B cell (primary cell): ENCODE data around the gene WASF3. TPM values are rescaled to one million over a fixed set of nuclear protein-coding genes. Genes with fewer than 3 reads are reported as not detected.

Source experiments
- ATAC-seq: fragments of 200-7000 bp; cut with Tn5 transposase; one replicate; pipeline ENCODE4 v1.10.0; 2021; ENCODE audit warnings: low read depth, mild to moderate bottlenecking, moderate number of reproducible peaks, moderate library complexity
- CTCF ChIA-PET: fragments of 350-600 bp; sonication (Branson Sonifier 250); formaldehyde crosslinking; loops from one replicate; lab custom pipeline; 2021; ENCODE audit warnings: antibody characterized with exemption, inconsistent platforms; lab: Charles Lee
- POLR2A ChIA-PET: fragments of 350-600 bp; sonication (Branson Sonifier 250); formaldehyde crosslinking; loops from one replicate; lab custom pipeline; 2021; ENCODE audit warnings: antibody characterized with exemption; lab: Charles Lee
- DNase-seq: peaks from one replicate; pipeline ENCODE4 v3.0.0; 2013
- H2AFZ ChIP-seq: 2 replicates; pipeline ENCODE4 v1.6.1; 2012; ENCODE audit warnings: mild to moderate bottlenecking, low read depth, low read length; ENCODE audit not compliant: insufficient read depth, poor library complexity, severe bottlenecking
- H3K27ac ChIP-seq, 2 donors: 1 replicate in 1 of 2; 2 replicates in 1 of 2; pipeline ENCODE4 v1.5.1; 2012 to 2013; ENCODE audit warnings: low read length in 2 of 2, mild to moderate bottlenecking in 2 of 2, moderate library complexity in 1 of 2
- H3K27me3 ChIP-seq, 4 experiments: fragments of 200-600 bp in 1 of 4; sonication (generic) in 1 of 4; replicated peaks in 1 of 4; 1 replicate in 2 of 4; 2 replicates in 2 of 4; pipeline versions ENCODE4 v1.6.1 to v1.7.0; 2013 to 2016; ENCODE audit warnings: low read length in 3 of 4, mild to moderate bottlenecking in 2 of 4, mixed read lengths in 1 of 4, moderate library complexity in 1 of 4; ENCODE audit not compliant: insufficient read depth in 4 of 4, control insufficient read depth in 3 of 4; ENCODE audit errors: control extremely low read depth in 1 of 4
- H3K36me3 ChIP-seq, 2 experiments: replicated peaks in 1 of 2; 1 replicate in 1 of 2; 2 replicates in 1 of 2; pipeline versions ENCODE4 v1.6.1 to v1.7.1; 2013; ENCODE audit warnings: low read length in 1 of 2; ENCODE audit not compliant: insufficient read depth in 2 of 2, control insufficient read depth in 1 of 2; ENCODE audit errors: control extremely low read depth in 1 of 2, extremely low read depth in 1 of 2
- H3K4me1 ChIP-seq, 2 donors: fragments of 200-600 bp in 1 of 2; sonication (generic) in 1 of 2; 1 replicate in 1 of 2; 2 replicates in 1 of 2; pipeline versions ENCODE4 v1.5.1 to v1.6.1; 2013 to 2017; ENCODE audit warnings: low read length in 2 of 2; ENCODE audit not compliant: control insufficient read depth in 2 of 2, insufficient read depth in 2 of 2
- H3K4me2 ChIP-seq: replicated peaks from 2 replicates; pipeline ENCODE3; 2012; ENCODE audit warnings: mild to moderate bottlenecking, low read depth, low read length; ENCODE audit not compliant: poor library complexity, severe bottlenecking
- H3K4me3 ChIP-seq, 5 experiments: fragments of 200-600 bp in 1 of 5; sonication (generic) in 1 of 5; 1 replicate in 3 of 5; 2 replicates in 2 of 5; pipeline versions ENCODE4 v1.5.1 to v1.7.0; 2011 to 2016; ENCODE audit warnings: low read length in 4 of 5, mild to moderate bottlenecking in 4 of 5, low read depth in 2 of 5, control low read depth in 1 of 5, moderate library complexity in 1 of 5; ENCODE audit not compliant: insufficient read depth in 1 of 5; ENCODE audit errors: control extremely low read depth in 1 of 5, extremely low read depth in 1 of 5
- H3K79me2 ChIP-seq: fragments of 200-600 bp; sonication (generic); one replicate; pipeline ENCODE4 v1.6.0; 2016; ENCODE audit warnings: low read length; ENCODE audit not compliant: control insufficient read depth, insufficient read depth
- H3K9ac ChIP-seq: fragments of 200-600 bp; sonication (generic); 2 replicates; pipeline ENCODE4 v1.6.1; 2017; ENCODE audit warnings: mild to moderate bottlenecking, low read length, moderate library complexity
- H3K9me3 ChIP-seq, 3 donors: one replicate each; pipeline versions ENCODE4 v1.6.1 to v1.7.1; 2013; ENCODE audit warnings: low read length in 2 of 3; ENCODE audit not compliant: control insufficient read depth in 2 of 3, insufficient read depth in 1 of 3; ENCODE audit errors: control extremely low read depth in 1 of 3
- H4K20me1 ChIP-seq: 2 replicates; pipeline ENCODE4 v1.6.0; 2012; ENCODE audit warnings: mild to moderate bottlenecking, low read length; ENCODE audit not compliant: insufficient read depth, control insufficient read depth, poor library complexity, severe bottlenecking
- H3K27ac Mint-ChIP-seq: one replicate; pipeline ENCODE4 v1.8.0; 2021; ENCODE audit warnings: mixed read lengths
- H3K27me3 Mint-ChIP-seq: one replicate; pipeline ENCODE4 v1.8.0; 2021; ENCODE audit warnings: mixed read lengths
- H3K4me1 Mint-ChIP-seq: one replicate; pipeline ENCODE4 v1.8.0; 2021; ENCODE audit warnings: mixed read lengths
- H3K4me3 Mint-ChIP-seq: one replicate; pipeline ENCODE4 v1.8.0; 2021; ENCODE audit warnings: mixed read lengths
- H3K9me3 Mint-ChIP-seq: one replicate; pipeline ENCODE4 v1.8.0; 2022; ENCODE audit warnings: mixed read lengths; ENCODE audit not compliant: insufficient read depth
- EZH2 ChIP-seq: IDR thresholded peaks from 2 replicates; pipeline ENCODE4 v1.6.1; 2012; ENCODE audit warnings: borderline replicate concordance, low read depth, mild to moderate bottlenecking, moderate library complexity, low read length; ENCODE audit not compliant: insufficient read depth, poor library complexity, severe bottlenecking
- WGBS: methylation state at CpG from one replicate; pipeline ENCODE4 v1.1.5; 2013; ENCODE audit warnings: missing lambda C conversion rate; ENCODE audit not compliant: insufficient coverage; 5-methylcytosine and 5-hydroxymethylcytosine counted together
- intact Hi-C: fragments of 100-400 bp; cut with micrococcal nuclease; formaldehyde crosslinking; loops from one replicate; pipeline ENCODE4 v1.10.0; 2022
- polyA plus RNA-seq: library from polyadenylated mRNA; depleted of rRNA; stranded (reverse); fragments of >200 nt; gene quantifications from 2 replicates; pipeline ENCODE4 v1.2.3, GENCODE V29; 2012
- total RNA-seq, 2 donors: library from RNA; stranded (reverse); fragments of 120-200 nt in 1 of 2; gene quantifications; 1 replicate in 1 of 2; 2 replicates in 1 of 2; pipeline versions ENCODE4 v1.2.3 to v1.2.4, GENCODE V29; 2013 to 2022
- TF ChIP-seq, protein P1 (sequence below): fragments of 200-600 bp; IDR thresholded peaks from one replicate; pipeline ENCODE4 v1.8.0; 2022; ENCODE audit warnings: antibody characterized with exemption, mild to moderate bottlenecking

The WASF3 gene
- total and polyA plus RNA-seq, 2 donors (not counting 1 experiment from before 2014, with no cell fraction given): 0.18 to 0.89 TPM

DNA sequence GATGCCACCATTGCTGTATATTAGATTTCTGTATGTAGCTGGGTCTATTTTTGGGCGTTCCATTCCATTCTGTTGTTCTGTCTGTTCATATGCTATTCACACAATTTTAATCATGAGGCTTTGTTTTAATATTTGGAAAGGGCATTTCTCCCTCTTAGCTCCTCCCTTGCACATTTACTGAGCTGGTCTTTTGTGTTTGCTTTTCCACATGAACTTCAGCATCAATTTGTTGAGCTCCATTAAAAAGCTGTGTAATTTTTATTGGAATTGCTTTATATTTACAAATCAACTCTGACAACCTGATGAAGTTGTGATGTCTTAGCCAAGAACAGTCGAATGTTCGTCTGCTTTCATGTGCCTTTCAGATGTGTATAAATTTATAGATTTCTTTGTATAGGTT is 14.0 kb downstream of the WASF3 start:
- H3K27me3 Mint-ChIP-seq: peaks cover 19% of the 10 kb centered on the region

DNA sequence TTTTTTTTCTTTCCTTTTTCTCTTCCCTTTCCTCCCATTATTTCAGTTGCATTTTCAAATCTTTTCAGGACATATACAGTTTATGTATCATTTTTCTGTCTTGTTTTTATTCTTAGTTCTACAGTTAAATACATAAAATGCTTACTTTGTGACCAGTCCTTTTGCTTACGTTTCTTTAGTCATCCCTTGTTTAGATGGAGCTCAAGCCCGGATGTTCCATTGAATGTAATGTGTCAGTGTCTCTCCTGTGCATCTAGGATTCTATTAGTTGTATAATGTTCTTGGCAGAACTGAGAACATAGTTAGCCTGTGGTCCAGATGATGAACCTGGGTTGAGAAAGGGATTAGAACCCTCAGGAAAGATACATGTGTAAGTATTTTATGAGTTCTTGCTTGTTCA is 17.8 kb downstream of the WASF3 start:
- peaks cover 6% of the 10 kb centered on the region for H3K9me3 Mint-ChIP-seq
- TF ChIP-seq, protein P1, sequence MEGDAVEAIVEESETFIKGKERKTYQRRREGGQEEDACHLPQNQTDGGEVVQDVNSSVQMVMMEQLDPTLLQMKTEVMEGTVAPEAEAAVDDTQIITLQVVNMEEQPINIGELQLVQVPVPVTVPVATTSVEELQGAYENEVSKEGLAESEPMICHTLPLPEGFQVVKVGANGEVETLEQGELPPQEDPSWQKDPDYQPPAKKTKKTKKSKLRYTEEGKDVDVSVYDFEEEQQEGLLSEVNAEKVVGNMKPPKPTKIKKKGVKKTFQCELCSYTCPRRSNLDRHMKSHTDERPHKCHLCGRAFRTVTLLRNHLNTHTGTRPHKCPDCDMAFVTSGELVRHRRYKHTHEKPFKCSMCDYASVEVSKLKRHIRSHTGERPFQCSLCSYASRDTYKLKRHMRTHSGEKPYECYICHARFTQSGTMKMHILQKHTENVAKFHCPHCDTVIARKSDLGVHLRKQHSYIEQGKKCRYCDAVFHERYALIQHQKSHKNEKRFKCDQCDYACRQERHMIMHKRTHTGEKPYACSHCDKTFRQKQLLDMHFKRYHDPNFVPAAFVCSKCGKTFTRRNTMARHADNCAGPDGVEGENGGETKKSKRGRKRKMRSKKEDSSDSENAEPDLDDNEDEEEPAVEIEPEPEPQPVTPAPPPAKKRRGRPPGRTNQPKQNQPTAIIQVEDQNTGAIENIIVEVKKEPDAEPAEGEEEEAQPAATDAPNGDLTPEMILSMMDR: no peak
- no peak for TF ChIP-seq EZH2
- no peak overlapping the region for H2AFZ ChIP-seq
- H3K4me1 ChIP-seq: no peaks in the 10 kb centered on the region
- peaks cover 0 to 8% (median 0%) of the 10 kb centered on the region in 3 donors for H3K9me3 ChIP-seq
- H3K27me3 ChIP-seq: no peaks in the 10 kb centered on the region
- ATAC-seq (no peak), DNase-seq (no peak)
- H3K27me3 Mint-ChIP-seq: peaks cover 13% of the 10 kb centered on the region
- POLR2A ChIA-PET: no interaction called here
- CTCF ChIA-PET: no interaction called here
- no peaks in the 10 kb centered on the region for H3K36me3 ChIP-seq
- H3K27ac ChIP-seq: no peak overlapping the region
- H3K4me2 ChIP-seq: no peak overlapping the region
- no peak overlapping the region for H3K27ac Mint-ChIP-seq
- no peaks in the 10 kb centered on the region for H4K20me1 ChIP-seq
- intact Hi-C loops: no loop called here
- no peaks in the 10 kb centered on the region for H3K4me1 Mint-ChIP-seq
- no peak overlapping the region for H3K9ac ChIP-seq
- WGBS: 85% methylated on average over 2 of the region's 2 CpGs
- no peak overlapping the region for H3K4me3 ChIP-seq
- H3K4me3 Mint-ChIP-seq: no peak overlapping the region
- no peaks in the 10 kb centered on the region for H3K79me2 ChIP-seq

More for the DNA sequence above, 14.0 kb downstream of the WASF3 start:
- H3K4me3 Mint-ChIP-seq: no peak overlapping the region
- peaks cover 0 to 4% (median 0%) of the 10 kb centered on the region in 3 donors for H3K9me3 ChIP-seq
- no peak overlapping the region for H3K27ac ChIP-seq
- no peak overlapping the region for H3K27ac Mint-ChIP-seq
- no peaks in the 10 kb centered on the region for H3K4me1 ChIP-seq
- TF ChIP-seq, protein P1: no peak
- no peak for TF ChIP-seq EZH2
- no peaks in the 10 kb centered on the region for H3K79me2 ChIP-seq
- H3K9ac ChIP-seq: no peak overlapping the region
- no CpG with 5 or more reads among the region's 3 CpGs for WGBS
- ATAC-seq: no peak
- intact Hi-C loops: no loop called here
- H3K4me1 Mint-ChIP-seq: no peaks in the 10 kb centered on the region
- DNase-seq: no peak
- CTCF ChIA-PET: no interaction called here
- no peak overlapping the region for H2AFZ ChIP-seq
- H4K20me1 ChIP-seq: no peaks in the 10 kb centered on the region
- H3K9me3 Mint-ChIP-seq: no peaks in the 10 kb centered on the region
- POLR2A ChIA-PET: no interaction called here
- no peaks in the 10 kb centered on the region for H3K36me3 ChIP-seq
- H3K27me3 ChIP-seq: peaks cover 0 to 7% (median 0%) of the 10 kb centered on the region in 4 experiments
- no peak overlapping the region for H3K4me3 ChIP-seq
- no peak overlapping the region for H3K4me2 ChIP-seq
